WTC11 (cell line): ENCODE measurements around the gene PRKCQ. TPM values are rescaled to one million over a fixed set of nuclear protein-coding genes. Genes with fewer than 3 reads are reported as not detected.

Source experiments
- ATAC-seq: fragments of 200-7000 bp; cut with Tn5 transposase; 2 replicates; pipeline ENCODE4 v1.10.0; 2021; ENCODE audit warnings: mild to moderate bottlenecking, moderate library complexity
- CTCF ChIA-PET: fragments of 300-600 bp; sonication (Branson Sonifier 250); formaldehyde crosslinking; loops from one replicate; lab custom pipeline; 2021; ENCODE audit warnings: antibody characterized with exemption; lab: Charles Lee
- POLR2A ChIA-PET: fragments of 350-600 bp; sonication (Branson Sonifier 250); formaldehyde crosslinking; loops from one replicate; lab custom pipeline; 2021; ENCODE audit warnings: antibody characterized with exemption; lab: Charles Lee
- DNase-seq: peaks from one replicate; pipeline ENCODE4 v3.0.0; 2021; ENCODE audit warnings: low spot score
- H3K27ac Mint-ChIP-seq: 2 replicates; pipeline ENCODE4 v1.8.0; 2021; ENCODE audit warnings: mixed read lengths
- H3K27me3 Mint-ChIP-seq: 2 replicates; pipeline ENCODE4 v1.8.0; 2021; ENCODE audit warnings: low read depth, mild to moderate bottlenecking, moderate library complexity, mixed read lengths
- H3K36me3 Mint-ChIP-seq: 2 replicates; pipeline ENCODE4 v1.8.0; 2021; ENCODE audit warnings: mixed read lengths
- H3K4me1 Mint-ChIP-seq: 2 replicates; pipeline ENCODE4 v1.8.0; 2022; ENCODE audit warnings: mixed read lengths
- H3K4me3 Mint-ChIP-seq: 2 replicates; pipeline ENCODE4 v1.8.0; 2021; ENCODE audit warnings: mild to moderate bottlenecking, moderate library complexity, mixed read lengths
- H3K9me3 Mint-ChIP-seq: 2 replicates; pipeline ENCODE4 v1.8.0; 2021; ENCODE audit warnings: mixed read lengths
- CBFB ChIP-seq: sonication (generic); formaldehyde crosslinking; IDR thresholded peaks from 2 replicates; pipeline ENCODE4 v1.8.1; 2022; ENCODE audit warnings: mild to moderate bottlenecking, low read depth, missing genetic modification reagents
- ESRRA ChIP-seq: sonication (generic); formaldehyde crosslinking; IDR thresholded peaks from 2 replicates; pipeline ENCODE4 v1.8.1; 2022; ENCODE audit warnings: mild to moderate bottlenecking, missing genetic modification reagents, borderline replicate concordance
- FOXJ3 ChIP-seq: sonication (generic); formaldehyde crosslinking; IDR thresholded peaks from 2 replicates; pipeline ENCODE4 v1.9.0; 2021; ENCODE audit warnings: missing genetic modification reagents, mild to moderate bottlenecking, borderline replicate concordance
- FOXK1 ChIP-seq: sonication (generic); formaldehyde crosslinking; IDR thresholded peaks from 2 replicates; pipeline ENCODE4 v1.8.0; 2022; ENCODE audit warnings: mild to moderate bottlenecking, moderate library complexity, missing genetic modification reagents
- GTF2I ChIP-seq: fragments of 250-450 bp; sonication (Bioruptor Pico); conservative IDR thresholded peaks from 2 replicates; pipeline ENCODE4 v1.4.0; 2021; ENCODE audit warnings: mild to moderate bottlenecking
- JAZF1 ChIP-seq: fragments of 250-450 bp; sonication (Bioruptor Pico); IDR thresholded peaks from 2 replicates; pipeline ENCODE4 v1.9.0; 2021; ENCODE audit warnings: moderate library complexity, mild to moderate bottlenecking, inconsistent platforms
- JUN ChIP-seq: sonication (generic); formaldehyde crosslinking; IDR thresholded peaks from 2 replicates; pipeline ENCODE4 v1.8.0; 2023; ENCODE audit warnings: mild to moderate bottlenecking, missing genetic modification reagents
- MYBL2 ChIP-seq: sonication (generic); formaldehyde crosslinking; IDR thresholded peaks from 2 replicates; pipeline ENCODE4 v1.8.1; 2023; ENCODE audit warnings: mild to moderate bottlenecking, moderate library complexity, missing genetic modification reagents
- NR2C2 ChIP-seq: sonication (generic); formaldehyde crosslinking; IDR thresholded peaks from 2 replicates; pipeline ENCODE4 v1.8.0; 2022; ENCODE audit warnings: mild to moderate bottlenecking, missing genetic modification reagents
- PRRX2 ChIP-seq: fragments of 250-450 bp; sonication (Bioruptor Pico); IDR thresholded peaks from 2 replicates; pipeline ENCODE4 v1.8.0; 2021; ENCODE audit warnings: mild to moderate bottlenecking
- RELA ChIP-seq: sonication (generic); formaldehyde crosslinking; IDR thresholded peaks from 2 replicates; pipeline ENCODE4 v1.8.1; 2022; ENCODE audit warnings: missing genetic modification reagents, mild to moderate bottlenecking, borderline replicate concordance
- SOX15 ChIP-seq: fragments of 250-450 bp; sonication (Bioruptor Pico); IDR thresholded peaks from 2 replicates; pipeline ENCODE4 v1.9.0; 2021; ENCODE audit warnings: mild to moderate bottlenecking
- STAT6 ChIP-seq: sonication (generic); formaldehyde crosslinking; conservative IDR thresholded peaks from 2 replicates; pipeline ENCODE4 v1.8.1; 2023; ENCODE audit warnings: mild to moderate bottlenecking, low read depth, missing genetic modification reagents, moderate library complexity
- TEAD1 ChIP-seq: sonication (generic); formaldehyde crosslinking; IDR thresholded peaks from 2 replicates; pipeline ENCODE4 v1.8.0; 2022; ENCODE audit warnings: mild to moderate bottlenecking, missing genetic modification reagents
- TEAD4 ChIP-seq: sonication (generic); formaldehyde crosslinking; IDR thresholded peaks from 2 replicates; pipeline ENCODE4 v1.8.0; 2022; ENCODE audit warnings: mild to moderate bottlenecking, missing genetic modification reagents
- ZNF396 ChIP-seq: fragments of 250-450 bp; sonication (Bioruptor Pico); IDR thresholded peaks from 2 replicates; pipeline ENCODE4 v1.8.0; 2021; ENCODE audit warnings: mild to moderate bottlenecking, moderate library complexity, borderline replicate concordance
- total RNA-seq: library from RNA; stranded (reverse); gene quantifications from 3 replicates; pipeline ENCODE4 v1.2.3, GENCODE V29; 2021
- TF ChIP-seq, protein P1 (sequence below): fragments of 250-450 bp; sonication (Bioruptor Pico); IDR thresholded peaks from 2 replicates; pipeline ENCODE4 v1.9.0; 2021; ENCODE audit warnings: mild to moderate bottlenecking, borderline replicate concordance
- TF ChIP-seq, protein P2 (sequence below): sonication (generic); formaldehyde crosslinking; IDR thresholded peaks from 2 replicates; pipeline ENCODE4 v1.8.1; 2022; ENCODE audit warnings: missing genetic modification reagents, borderline replicate concordance
- TF ChIP-seq, protein P3 (sequence below): fragments of 250-450 bp; sonication (Bioruptor Pico); IDR thresholded peaks from 2 replicates; pipeline ENCODE4 v1.9.0; 2021; ENCODE audit warnings: moderate library complexity, mild to moderate bottlenecking, inconsistent platforms, borderline replicate concordance
- TF ChIP-seq, protein P4 (sequence below): sonication (generic); formaldehyde crosslinking; IDR thresholded peaks from 2 replicates; pipeline ENCODE4 v1.8.0; 2022; ENCODE audit warnings: mild to moderate bottlenecking, missing genetic modification reagents
- TF ChIP-seq, protein P5 (sequence below): sonication (generic); formaldehyde crosslinking; IDR thresholded peaks from 2 replicates; pipeline ENCODE4 v1.8.0; 2022; ENCODE audit warnings: missing genetic modification reagents

Gene PRKCQ
- total RNA-seq, 1 experiment from 2014 or later: 8.7 TPM

- no peaks in the 10 kb centered on the region for H3K4me1 Mint-ChIP-seq
- no peak for TF ChIP-seq GTF2I
- no peak for TF ChIP-seq JUN (CRISPR knock-in tag)
- no peak for TF ChIP-seq RELA (CRISPR knock-in tag)
- TF ChIP-seq, protein P1, sequence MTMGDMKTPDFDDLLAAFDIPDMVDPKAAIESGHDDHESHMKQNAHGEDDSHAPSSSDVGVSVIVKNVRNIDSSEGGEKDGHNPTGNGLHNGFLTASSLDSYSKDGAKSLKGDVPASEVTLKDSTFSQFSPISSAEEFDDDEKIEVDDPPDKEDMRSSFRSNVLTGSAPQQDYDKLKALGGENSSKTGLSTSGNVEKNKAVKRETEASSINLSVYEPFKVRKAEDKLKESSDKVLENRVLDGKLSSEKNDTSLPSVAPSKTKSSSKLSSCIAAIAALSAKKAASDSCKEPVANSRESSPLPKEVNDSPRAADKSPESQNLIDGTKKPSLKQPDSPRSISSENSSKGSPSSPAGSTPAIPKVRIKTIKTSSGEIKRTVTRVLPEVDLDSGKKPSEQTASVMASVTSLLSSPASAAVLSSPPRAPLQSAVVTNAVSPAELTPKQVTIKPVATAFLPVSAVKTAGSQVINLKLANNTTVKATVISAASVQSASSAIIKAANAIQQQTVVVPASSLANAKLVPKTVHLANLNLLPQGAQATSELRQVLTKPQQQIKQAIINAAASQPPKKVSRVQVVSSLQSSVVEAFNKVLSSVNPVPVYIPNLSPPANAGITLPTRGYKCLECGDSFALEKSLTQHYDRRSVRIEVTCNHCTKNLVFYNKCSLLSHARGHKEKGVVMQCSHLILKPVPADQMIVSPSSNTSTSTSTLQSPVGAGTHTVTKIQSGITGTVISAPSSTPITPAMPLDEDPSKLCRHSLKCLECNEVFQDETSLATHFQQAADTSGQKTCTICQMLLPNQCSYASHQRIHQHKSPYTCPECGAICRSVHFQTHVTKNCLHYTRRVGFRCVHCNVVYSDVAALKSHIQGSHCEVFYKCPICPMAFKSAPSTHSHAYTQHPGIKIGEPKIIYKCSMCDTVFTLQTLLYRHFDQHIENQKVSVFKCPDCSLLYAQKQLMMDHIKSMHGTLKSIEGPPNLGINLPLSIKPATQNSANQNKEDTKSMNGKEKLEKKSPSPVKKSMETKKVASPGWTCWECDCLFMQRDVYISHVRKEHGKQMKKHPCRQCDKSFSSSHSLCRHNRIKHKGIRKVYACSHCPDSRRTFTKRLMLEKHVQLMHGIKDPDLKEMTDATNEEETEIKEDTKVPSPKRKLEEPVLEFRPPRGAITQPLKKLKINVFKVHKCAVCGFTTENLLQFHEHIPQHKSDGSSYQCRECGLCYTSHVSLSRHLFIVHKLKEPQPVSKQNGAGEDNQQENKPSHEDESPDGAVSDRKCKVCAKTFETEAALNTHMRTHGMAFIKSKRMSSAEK (CRISPR knock-in tag): no peak
- no peak for TF ChIP-seq SOX15 (CRISPR knock-in tag)
- TF ChIP-seq, protein P2, sequence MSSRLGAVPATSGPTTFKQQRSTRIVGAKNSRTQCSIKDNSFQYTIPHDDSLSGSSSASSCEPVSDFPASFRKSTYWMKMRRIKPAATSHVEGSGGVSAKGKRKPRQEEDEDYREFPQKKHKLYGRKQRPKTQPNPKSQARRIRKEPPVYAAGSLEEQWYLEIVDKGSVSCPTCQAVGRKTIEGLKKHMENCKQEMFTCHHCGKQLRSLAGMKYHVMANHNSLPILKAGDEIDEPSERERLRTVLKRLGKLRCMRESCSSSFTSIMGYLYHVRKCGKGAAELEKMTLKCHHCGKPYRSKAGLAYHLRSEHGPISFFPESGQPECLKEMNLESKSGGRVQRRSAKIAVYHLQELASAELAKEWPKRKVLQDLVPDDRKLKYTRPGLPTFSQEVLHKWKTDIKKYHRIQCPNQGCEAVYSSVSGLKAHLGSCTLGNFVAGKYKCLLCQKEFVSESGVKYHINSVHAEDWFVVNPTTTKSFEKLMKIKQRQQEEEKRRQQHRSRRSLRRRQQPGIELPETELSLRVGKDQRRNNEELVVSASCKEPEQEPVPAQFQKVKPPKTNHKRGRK: no peak
- TF ChIP-seq, protein P3, sequence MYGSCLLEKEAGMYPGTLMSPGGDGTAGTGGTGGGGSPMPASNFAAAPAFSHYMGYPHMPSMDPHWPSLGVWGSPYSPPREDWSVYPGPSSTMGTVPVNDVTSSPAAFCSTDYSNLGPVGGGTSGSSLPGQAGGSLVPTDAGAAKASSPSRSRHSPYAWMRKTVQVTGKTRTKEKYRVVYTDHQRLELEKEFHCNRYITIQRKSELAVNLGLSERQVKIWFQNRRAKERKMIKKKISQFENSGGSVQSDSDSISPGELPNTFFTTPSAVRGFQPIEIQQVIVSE (CRISPR knock-in tag): no peak
- TF ChIP-seq JAZF1: no peak
- TF ChIP-seq TEAD1 (CRISPR knock-in tag): no peak
- no peak for TF ChIP-seq NR2C2 (CRISPR knock-in tag)
- no peak for TF ChIP-seq STAT6 (CRISPR knock-in tag)
- TF ChIP-seq, all 79 proteins: peak for 0
- ATAC-seq (no peak), DNase-seq (no peak)
- ChIA-PET CTCF (no interaction called here), POLR2A (no interaction called here)
- Mint-ChIP-seq H3K27ac (no peak overlapping the region), H3K4me3 (no peak overlapping the region), H3K36me3 (no peaks in the 10 kb centered on the region), H3K27me3 (no peaks in the 10 kb centered on the region), H3K9me3 (no peaks in the 10 kb centered on the region)
These were observed 82.5 kb downstream of the PRKCQ start for GRCh38 chr10:6497620-6498019.

DNA sequence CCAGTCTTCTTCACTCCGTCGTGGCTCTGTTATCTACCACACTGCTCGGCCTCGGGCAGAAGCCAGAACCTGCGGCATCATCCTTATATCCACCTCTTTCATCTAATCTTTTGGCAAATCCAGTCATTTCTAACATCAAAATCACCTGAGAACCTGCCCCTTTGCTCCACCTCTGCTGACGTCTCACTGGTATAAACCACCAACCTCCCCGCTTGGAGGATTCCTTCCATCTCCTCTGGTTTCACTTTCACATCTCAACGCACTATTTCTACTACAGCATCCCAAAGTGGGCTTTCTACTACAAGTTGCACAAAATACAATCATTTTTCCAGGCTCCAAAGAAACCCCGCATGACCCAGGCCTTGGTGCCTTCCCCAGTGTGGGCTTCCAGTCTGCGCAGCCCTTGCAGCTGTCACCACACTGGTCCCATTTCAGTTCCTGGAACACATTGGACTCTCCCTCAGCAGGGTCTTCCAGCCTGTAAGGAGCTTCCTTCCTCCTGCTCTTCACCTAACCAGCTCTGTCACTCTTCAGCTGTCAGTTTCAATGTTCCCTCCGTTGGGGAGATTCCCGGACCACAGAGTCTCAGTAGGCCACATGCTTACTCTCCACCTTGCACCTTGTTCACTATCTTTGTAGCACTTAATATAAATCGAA is 85.0 kb downstream of the PRKCQ start:
- Mint-ChIP-seq H3K9me3 (no peaks in the 10 kb centered on the region), H3K27ac (no peak overlapping the region), H3K4me1 (no peaks in the 10 kb centered on the region), H3K36me3 (no peaks in the 10 kb centered on the region), H3K4me3 (no peak overlapping the region), H3K27me3 (no peaks in the 10 kb centered on the region)
- ChIA-PET CTCF (no interaction called here), POLR2A (no interaction called here)
- no peak for DNase-seq
- no peak for ATAC-seq
- TF ChIP-seq CBFB (CRISPR knock-in tag): no peak
- TF ChIP-seq ZNF396 (CRISPR knock-in tag): no peak
- no peak for TF ChIP-seq FOXK1
- TF ChIP-seq TEAD4: no peak
- TF ChIP-seq NR2C2 (CRISPR knock-in tag): no peak
- TF ChIP-seq, protein P4, sequence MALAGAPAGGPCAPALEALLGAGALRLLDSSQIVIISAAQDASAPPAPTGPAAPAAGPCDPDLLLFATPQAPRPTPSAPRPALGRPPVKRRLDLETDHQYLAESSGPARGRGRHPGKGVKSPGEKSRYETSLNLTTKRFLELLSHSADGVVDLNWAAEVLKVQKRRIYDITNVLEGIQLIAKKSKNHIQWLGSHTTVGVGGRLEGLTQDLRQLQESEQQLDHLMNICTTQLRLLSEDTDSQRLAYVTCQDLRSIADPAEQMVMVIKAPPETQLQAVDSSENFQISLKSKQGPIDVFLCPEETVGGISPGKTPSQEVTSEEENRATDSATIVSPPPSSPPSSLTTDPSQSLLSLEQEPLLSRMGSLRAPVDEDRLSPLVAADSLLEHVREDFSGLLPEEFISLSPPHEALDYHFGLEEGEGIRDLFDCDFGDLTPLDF (CRISPR knock-in tag): no peak
- no peak for TF ChIP-seq PRRX2 (CRISPR knock-in tag)
- TF ChIP-seq FOXJ3: no peak
- TF ChIP-seq, protein P5, sequence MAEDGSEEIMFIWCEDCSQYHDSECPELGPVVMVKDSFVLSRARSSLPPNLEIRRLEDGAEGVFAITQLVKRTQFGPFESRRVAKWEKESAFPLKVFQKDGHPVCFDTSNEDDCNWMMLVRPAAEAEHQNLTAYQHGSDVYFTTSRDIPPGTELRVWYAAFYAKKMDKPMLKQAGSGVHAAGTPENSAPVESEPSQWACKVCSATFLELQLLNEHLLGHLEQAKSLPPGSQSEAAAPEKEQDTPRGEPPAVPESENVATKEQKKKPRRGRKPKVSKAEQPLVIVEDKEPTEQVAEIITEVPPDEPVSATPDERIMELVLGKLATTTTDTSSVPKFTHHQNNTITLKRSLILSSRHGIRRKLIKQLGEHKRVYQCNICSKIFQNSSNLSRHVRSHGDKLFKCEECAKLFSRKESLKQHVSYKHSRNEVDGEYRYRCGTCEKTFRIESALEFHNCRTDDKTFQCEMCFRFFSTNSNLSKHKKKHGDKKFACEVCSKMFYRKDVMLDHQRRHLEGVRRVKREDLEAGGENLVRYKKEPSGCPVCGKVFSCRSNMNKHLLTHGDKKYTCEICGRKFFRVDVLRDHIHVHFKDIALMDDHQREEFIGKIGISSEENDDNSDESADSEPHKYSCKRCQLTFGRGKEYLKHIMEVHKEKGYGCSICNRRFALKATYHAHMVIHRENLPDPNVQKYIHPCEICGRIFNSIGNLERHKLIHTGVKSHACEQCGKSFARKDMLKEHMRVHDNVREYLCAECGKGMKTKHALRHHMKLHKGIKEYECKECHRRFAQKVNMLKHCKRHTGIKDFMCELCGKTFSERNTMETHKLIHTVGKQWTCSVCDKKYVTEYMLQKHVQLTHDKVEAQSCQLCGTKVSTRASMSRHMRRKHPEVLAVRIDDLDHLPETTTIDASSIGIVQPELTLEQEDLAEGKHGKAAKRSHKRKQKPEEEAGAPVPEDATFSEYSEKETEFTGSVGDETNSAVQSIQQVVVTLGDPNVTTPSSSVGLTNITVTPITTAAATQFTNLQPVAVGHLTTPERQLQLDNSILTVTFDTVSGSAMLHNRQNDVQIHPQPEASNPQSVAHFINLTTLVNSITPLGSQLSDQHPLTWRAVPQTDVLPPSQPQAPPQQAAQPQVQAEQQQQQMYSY: no peak
- TF ChIP-seq MYBL2: no peak
- no peak for TF ChIP-seq ESRRA (CRISPR knock-in tag)
